HCT116 (cell line): Measurements from ENCODE around the gene TNIP3.

Experiments
- ATF3 ChIP-seq: IDR thresholded peaks from 2 replicates; pipeline ENCODE4 v1.6.1; 2012
- POLR2A ChIP-seq: IDR thresholded peaks from 2 replicates; pipeline ENCODE4 v1.7.0; 2011; ENCODE audit warnings: borderline replicate concordance; ENCODE audit not compliant: insufficient read depth, insufficient read length; ENCODE audit errors: extremely low read depth
- RAD21 ChIP-seq: IDR thresholded peaks from 2 replicates; pipeline ENCODE4 v1.6.1; 2012; ENCODE audit warnings: low read depth, mild to moderate bottlenecking
- ZBTB33 ChIP-seq: IDR thresholded peaks from 2 replicates; pipeline ENCODE4 v1.6.1; 2011; ENCODE audit warnings: mild to moderate bottlenecking, low read length, moderate library complexity; ENCODE audit not compliant: insufficient replicate concordance; ENCODE audit errors: extremely low read depth
- TF ChIP-seq, protein P1 (sequence below), 3 experiments: fragments of 200-600 bp in 1 of 3; sonication (generic) in 1 of 3; IDR thresholded peaks in 2 of 3; conservative IDR thresholded peaks in 1 of 3; 2 replicates each; pipeline ENCODE4 v1.5.1; 2012 to 2017; ENCODE audit warnings: low read depth in 2 of 3, low read length in 2 of 3, antibody characterized with exemption in 1 of 3, borderline replicate concordance in 1 of 3, control low read depth in 1 of 3, mild to moderate bottlenecking in 1 of 3, mixed read lengths in 1 of 3, mixed run types in 1 of 3, moderate library complexity in 1 of 3; ENCODE audit not compliant: insufficient read depth in 1 of 3

GRCh38 chr4:121108557-121108956 lies 55.6 kb downstream of the TNIP3 start:
- TF ChIP-seq, protein P1, sequence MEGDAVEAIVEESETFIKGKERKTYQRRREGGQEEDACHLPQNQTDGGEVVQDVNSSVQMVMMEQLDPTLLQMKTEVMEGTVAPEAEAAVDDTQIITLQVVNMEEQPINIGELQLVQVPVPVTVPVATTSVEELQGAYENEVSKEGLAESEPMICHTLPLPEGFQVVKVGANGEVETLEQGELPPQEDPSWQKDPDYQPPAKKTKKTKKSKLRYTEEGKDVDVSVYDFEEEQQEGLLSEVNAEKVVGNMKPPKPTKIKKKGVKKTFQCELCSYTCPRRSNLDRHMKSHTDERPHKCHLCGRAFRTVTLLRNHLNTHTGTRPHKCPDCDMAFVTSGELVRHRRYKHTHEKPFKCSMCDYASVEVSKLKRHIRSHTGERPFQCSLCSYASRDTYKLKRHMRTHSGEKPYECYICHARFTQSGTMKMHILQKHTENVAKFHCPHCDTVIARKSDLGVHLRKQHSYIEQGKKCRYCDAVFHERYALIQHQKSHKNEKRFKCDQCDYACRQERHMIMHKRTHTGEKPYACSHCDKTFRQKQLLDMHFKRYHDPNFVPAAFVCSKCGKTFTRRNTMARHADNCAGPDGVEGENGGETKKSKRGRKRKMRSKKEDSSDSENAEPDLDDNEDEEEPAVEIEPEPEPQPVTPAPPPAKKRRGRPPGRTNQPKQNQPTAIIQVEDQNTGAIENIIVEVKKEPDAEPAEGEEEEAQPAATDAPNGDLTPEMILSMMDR (IDR thresholded peaks at IDR 0.05 in 2 of 3, conservative IDR thresholded peaks at IDR 0.05 in 1 of 3; ENCODE audit: borderline replicate concordance in 1 of 3, insufficient read depth in 1 of 3, low read depth in 2 of 3, low read length in 2 of 3), result no peak
- no peak for TF ChIP-seq POLR2A
- TF ChIP-seq ZBTB33, result no peak
- no peak for TF ChIP-seq RAD21
- no peak for TF ChIP-seq ATF3
